Brain microvascular endothelial cell (primary cell): ENCODE measurements around the gene GPR25.
"Not testable (repeated sequence)": the region's sequence is repeated elsewhere in the genome, so short reads cannot be mapped to it uniquely, and the experiment has no call there.

Source experiments
- DNase-seq: peaks from one replicate; pipeline ENCODE4 v3.0.0-alpha.2; 2020
- H3K27ac ChIP-seq: fragments of 250-450 bp; sonication (Bioruptor Pico); 2 replicates; pipeline ENCODE4 v1.5.1; 2020; ENCODE audit warnings: mild to moderate bottlenecking, moderate library complexity
- H3K27me3 ChIP-seq: fragments of 250-450 bp; sonication (Bioruptor Pico); replicated peaks from 2 replicates; pipeline ENCODE4 v1.5.1; 2020; ENCODE audit warnings: mild to moderate bottlenecking
- H3K36me3 ChIP-seq: fragments of 250-450 bp; sonication (Bioruptor Pico); replicated peaks from 2 replicates; pipeline ENCODE4 v1.5.1; 2020; ENCODE audit warnings: mild to moderate bottlenecking
- H3K4me3 ChIP-seq: 2 replicates; pipeline ENCODE4 v1.5.1; 2011; ENCODE audit warnings: low read depth, mild to moderate bottlenecking, control low read depth, low read length, moderate library complexity
- CTCF ChIP-seq: IDR thresholded peaks from 2 replicates; pipeline ENCODE4 v1.5.1; 2011; ENCODE audit warnings: low read depth, mild to moderate bottlenecking, moderate library complexity, low read length, control low read depth, inconsistent platforms; ENCODE audit errors: missing control alignments
- in situ Hi-C: cut with HindIII; loops from 2 replicates; pipeline ENCODE4 v1.10.0; 2017; ENCODE audit warnings: low sequenced_read_pairs, low pct_ligation_motif_present

GPR25 gene

GRCh38 chr1:200909757-200910239, 37.0 kb downstream of the GPR25 start:
- Histone ChIP-seq H3K36me3 (no peaks in the 10 kb centered on the region), H3K4me3 (no peak overlapping the region), H3K27me3 (no peaks in the 10 kb centered on the region), H3K27ac (no peak overlapping the region)
- no peak for DNase-seq
- TF ChIP-seq CTCF = no peak
- in situ Hi-C loops = no loop called here

- in situ Hi-C loops = no loop called here
- H3K27ac ChIP-seq = no peak overlapping the region
- no peaks in the 10 kb centered on the region for H3K36me3 ChIP-seq
- no peak for DNase-seq
- no peaks in the 10 kb centered on the region for H3K27me3 ChIP-seq
- no peak for TF ChIP-seq CTCF
- H3K4me3 ChIP-seq = no peak overlapping the region
Measured at GRCh38 chr1:200911361-200911760, 38.6 kb downstream of the GPR25 start.

- H3K36me3 ChIP-seq, H3K4me3 ChIP-seq, H3K27ac ChIP-seq, DNase-seq, H3K27me3 ChIP-seq, in situ Hi-C loops: not testable (repeated sequence)
Measured at GRCh38 chr1:200911936-200912335, 39.2 kb downstream of the GPR25 start.

- in situ Hi-C loops = no loop called here
- DNase-seq = no peak
- Histone ChIP-seq H3K4me3 (no peak overlapping the region), H3K27me3 (no peaks in the 10 kb centered on the region), H3K27ac (no peak overlapping the region), H3K36me3 (no peaks in the 10 kb centered on the region)
- TF ChIP-seq CTCF = no peak
Measured at GRCh38 chr1:200912737-200913407, 40.1 kb downstream of the GPR25 start.

GRCh38 chr1:200916152-200916551, 43.4 kb downstream of the GPR25 start:
- Histone ChIP-seq H3K27me3 (no peaks in the 10 kb centered on the region), H3K27ac (no peak overlapping the region), H3K36me3 (no peaks in the 10 kb centered on the region), H3K4me3 (no peak overlapping the region)
- TF ChIP-seq CTCF = peak; percentile 41
- in situ Hi-C loops = no loop called here
- no peak for DNase-seq

GRCh38 chr1:200916681-200917080, 43.9 kb downstream of the GPR25 start:
- Histone ChIP-seq H3K27me3 (no peaks in the 10 kb centered on the region), H3K36me3 (no peaks in the 10 kb centered on the region), H3K4me3 (no peak overlapping the region), H3K27ac (no peak overlapping the region)
- no peak for DNase-seq
- no peak for TF ChIP-seq CTCF
- in situ Hi-C loops = no loop called here
